GM21528 (cell line): ENCODE measurements around the gene VTI1B.
"Not testable (repeated sequence)": the region's sequence is repeated elsewhere in the genome, so short reads cannot be mapped to it uniquely, and the experiment has no call there.

Source experiments
- ATAC-seq: cut with Tn5 transposase; IDR thresholded peaks from one replicate; pipeline ENCODE4 v1.9.1; 2021; ENCODE audit warnings: mild to moderate bottlenecking, moderate library complexity; ENCODE audit not compliant: unreplicated experiment, low FRiP score

VTI1B gene

GRCh38 chr14:67674480-67675218, at the start of gene VTI1B:
TSS of gene VTI1B (minus strand) at chr14:67674632. CDS start at chr14:67674489, 143 bp downstream.
- peak; percentile 86 for ATAC-seq

DNA sequence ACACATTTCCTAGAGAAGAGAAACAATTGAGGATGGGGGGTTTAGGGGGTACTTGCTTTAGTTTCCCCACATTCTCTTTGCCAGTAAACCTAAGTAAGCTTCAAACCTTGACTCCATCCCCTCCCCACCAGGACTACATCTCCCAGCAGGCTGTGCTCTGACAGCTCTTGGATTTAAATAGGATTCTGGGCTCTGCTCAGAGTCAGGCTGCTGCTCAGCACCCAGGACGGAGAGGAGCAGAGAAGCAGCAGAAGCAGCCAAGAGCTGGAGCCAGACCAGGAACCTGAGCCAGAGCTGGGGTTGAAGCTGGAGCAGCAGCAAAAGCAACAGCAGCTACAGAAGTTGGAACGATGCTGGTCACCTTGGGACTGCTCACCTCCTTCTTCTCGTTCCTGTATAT, 47.9 kb upstream of the VTI1B start:
- ATAC-seq: no peak

- ATAC-seq: no peak
These were observed 47.4 kb upstream of the VTI1B start for GRCh38 chr14:67721875-67722274.

DNA sequence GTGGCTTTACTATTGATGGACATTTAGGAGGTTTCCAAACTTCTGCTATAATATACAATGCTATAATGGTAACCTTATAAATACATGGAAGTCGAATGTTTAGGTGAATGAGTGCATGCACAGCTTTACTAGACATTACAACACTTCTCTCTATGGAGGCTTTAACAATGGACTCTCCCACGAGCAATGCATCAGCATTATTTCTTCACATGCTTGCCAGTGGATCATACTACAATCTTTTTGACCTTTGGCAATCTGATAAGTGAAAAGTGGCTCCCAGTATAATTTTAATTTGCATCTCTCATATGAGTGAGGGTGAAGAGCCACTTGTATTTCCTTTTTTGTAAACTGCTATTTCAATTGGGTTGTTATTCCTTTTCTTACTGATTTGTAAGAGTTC, 45.4 kb upstream of the VTI1B start:
- ATAC-seq: no peak

- ATAC-seq: not testable (repeated sequence)
These were observed 45.0 kb upstream of the VTI1B start for GRCh38 chr14:67719385-67719784.

GRCh38 chr14:67718265-67718664, 43.8 kb upstream of the VTI1B start:
- no peak for ATAC-seq

DNA sequence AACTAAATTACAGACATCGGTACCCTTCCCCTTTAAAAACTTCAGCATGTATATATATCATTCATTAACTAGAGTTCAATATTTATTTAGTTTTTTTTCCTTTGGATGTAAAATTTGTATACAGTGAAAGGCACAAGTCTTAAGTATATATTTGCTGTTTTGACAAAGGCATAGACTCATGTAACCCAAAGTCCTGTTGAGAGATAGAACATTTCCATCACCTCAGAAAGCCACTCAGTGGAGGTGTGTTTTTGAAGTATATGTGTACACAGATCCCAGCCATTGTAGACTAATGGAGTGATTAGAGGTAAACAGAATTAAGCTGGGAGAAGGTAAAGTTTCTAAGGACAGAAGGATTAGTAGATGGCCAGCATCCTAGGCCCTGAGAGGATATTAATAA, 42.6 kb upstream of the VTI1B start:
- ATAC-seq: no peak

DNA sequence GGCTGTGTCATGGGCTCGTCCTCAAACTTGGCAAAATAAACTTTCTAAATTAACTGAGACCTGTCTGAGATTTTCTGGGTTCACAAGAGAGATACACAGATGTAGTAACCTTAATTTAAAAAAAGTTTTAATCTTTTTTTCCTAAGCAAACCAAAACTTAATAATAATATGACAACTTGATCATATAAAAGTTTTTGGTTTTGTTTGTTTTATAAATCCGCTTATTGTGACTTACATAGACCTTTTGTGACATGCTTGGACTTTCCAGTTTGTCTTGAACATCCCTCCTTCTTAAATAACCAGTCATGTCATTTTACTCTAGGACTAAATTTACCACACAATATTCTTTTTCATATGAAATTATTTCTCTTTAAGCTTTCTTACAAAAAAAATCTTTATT, 35.8 kb upstream of the VTI1B start:
- ATAC-seq: no peak

DNA sequence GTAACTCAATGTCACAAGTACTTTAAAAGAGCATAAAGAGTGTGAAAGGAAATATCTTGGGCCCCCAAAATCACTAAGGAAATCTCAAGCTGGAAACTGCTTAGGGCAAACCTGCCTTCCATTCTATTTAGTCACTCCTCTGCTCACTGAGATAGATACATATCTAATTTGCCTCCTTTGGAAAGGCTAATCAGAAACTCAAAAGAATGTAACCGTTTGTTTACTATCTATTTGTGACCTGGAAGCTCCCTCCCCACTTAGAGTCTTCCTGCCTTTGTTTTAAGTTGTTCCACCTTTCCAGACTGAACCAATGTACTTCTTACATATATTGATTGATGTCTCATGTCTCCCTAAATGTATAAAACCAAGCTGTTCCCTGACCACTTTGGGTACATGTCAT, 35.4 kb upstream of the VTI1B start:
- not testable (repeated sequence) for ATAC-seq

DNA sequence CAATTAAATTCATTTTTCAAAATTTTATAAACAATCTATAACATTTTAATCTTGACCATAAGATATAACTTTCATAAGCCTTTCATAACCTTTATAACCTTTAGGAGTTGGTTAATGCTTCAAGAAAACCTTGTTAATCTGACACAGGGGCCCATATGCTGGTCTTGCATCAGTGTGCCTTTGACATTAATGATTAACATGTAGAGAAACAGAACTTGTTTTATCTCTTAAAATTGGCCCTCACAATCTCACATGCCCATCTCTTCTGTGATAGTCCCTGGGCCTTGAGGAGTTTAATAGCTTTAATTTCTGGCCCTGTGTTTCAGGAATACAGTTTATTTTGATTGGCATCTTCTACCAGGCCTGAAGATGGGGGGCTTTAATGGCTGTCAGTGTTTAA, 34.9 kb upstream of the VTI1B start:
- ATAC-seq: not testable (repeated sequence)

DNA sequence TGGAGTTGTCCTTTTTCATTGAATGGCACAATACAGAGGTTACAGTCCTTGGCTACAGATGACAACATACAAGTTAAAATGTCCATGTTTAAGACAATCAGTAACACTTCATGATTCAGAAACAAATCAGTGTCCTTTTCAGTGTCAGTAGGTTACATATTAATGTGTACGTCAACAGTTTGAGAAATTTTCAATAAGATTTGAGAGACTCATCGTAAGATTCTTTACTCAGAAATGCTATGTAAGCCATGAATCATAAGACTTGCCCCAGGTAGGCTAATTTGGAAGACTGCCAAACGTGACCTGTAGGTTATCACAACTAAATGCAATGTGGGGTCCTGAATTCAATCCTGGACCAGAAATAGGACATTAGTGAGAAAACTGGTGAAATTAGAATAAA, 30.8 kb upstream of the VTI1B start:
- ATAC-seq: no peak

DNA sequence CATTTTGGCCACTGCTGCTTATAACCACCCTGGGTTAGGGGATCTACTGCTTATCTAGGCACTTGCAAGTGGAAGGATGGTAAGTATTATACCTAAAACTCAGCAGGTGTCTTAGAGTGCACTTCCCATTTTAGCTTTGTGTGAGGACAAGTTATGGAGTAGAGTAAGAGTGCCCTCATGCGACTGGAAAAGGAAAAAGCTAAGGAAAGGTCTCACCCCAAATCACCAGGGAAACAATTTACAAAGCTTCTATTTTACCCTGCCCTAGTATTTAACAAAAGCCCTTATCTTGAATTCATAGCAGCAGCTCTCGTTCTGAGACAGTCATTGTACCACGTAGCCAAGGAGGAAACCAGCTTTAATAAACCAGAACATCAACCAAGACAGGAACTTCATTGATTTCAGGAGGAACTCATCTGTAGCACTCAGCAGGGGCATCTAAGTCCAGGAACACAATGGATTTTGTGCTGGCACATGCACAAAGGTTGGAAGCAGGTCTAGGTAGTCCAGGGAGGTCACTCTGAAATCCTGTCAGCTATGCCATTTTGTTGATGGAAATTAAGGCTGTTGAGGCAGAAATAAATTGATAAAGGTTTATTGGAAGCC, 30.2 kb upstream of the VTI1B start:
- ATAC-seq: no peak

- no peak for ATAC-seq
These were observed 29.6 kb upstream of the VTI1B start for GRCh38 chr14:67703997-67704396.

DNA sequence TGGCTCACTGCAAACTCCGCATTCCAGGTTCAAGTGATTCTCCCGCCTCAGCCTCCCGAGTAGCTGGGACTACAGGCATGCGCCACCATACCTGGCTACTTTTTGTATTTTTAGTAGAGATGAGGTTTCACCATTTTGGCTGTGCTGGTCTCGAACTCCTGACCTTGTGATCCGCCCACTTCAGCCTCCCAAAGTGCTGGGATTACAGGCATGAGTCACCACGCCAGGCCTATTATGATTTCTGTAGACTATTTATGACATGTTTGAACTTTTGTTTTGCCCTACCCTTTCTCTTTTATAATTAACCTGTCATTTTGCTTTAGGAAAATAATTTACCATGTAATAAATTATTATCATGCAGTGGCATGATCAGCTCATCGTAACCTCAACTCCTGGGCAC, 27.1 kb upstream of the VTI1B start, which contains the start of gene RDH12:
Gene RDH12 (plus strand): TSS at position 395 of the 400 bp plus-strand sequence. CDS start 20,757 bp downstream, outside the sequence.
- not testable (repeated sequence) for ATAC-seq

- no peak for ATAC-seq
These were observed 23.7 kb upstream of the VTI1B start for GRCh38 chr14:67698179-67698578.

DNA sequence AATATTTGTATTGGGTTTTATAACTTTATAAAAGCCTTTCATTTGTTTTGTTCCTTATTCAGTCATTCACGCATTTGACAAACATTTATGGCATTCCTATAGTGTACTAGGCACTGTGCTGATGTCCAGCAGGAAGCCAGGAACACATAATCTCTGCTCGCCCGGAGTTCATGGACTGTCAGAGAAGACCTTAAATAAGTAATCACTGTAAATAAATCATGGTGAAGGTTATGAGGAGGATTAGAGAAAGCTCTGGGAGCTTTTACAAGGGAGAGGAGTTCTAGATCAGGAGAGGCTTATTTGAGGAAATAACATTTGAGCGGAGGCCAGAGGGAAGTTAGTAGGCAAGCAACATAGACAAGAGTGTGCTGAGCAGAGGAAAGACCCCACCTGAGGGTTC, 22.6 kb upstream of the VTI1B start:
- no peak for ATAC-seq

GRCh38 chr14:67695394-67695949, 21.0 kb upstream of the VTI1B start, which contains the start of gene RDH11:
TSS of gene RDH11 (minus strand) at chr14:67695764. CDS start at chr14:67695703, 61 bp downstream.
- peak; percentile 84 for ATAC-seq

GRCh38 chr14:67694791-67695393, 20.5 kb upstream of the VTI1B start:
- ATAC-seq: peak; percentile 86

DNA sequence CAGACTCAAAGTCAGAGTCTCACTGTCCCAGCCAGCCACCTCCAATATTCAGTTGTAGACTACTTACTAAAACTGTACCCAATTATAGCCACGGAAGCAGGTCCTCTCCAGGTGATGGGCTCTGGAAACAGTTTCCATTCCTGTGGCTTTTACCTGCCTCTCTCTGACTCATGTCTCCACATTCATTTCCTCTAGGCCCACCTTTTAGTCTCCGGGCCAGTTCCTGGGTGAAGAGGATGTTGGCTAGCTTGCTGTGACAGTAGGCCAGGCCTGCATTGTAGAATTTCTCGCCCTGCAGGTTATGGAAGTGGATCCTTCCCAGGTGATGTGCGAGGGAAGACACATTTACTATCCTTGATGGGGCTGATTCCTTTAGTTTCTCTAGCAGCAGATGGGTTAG, 15.6 kb upstream of the VTI1B start:
- no peak for ATAC-seq

- ATAC-seq: no peak
These were observed 9.4 kb upstream of the VTI1B start for GRCh38 chr14:67683842-67684241.

DNA sequence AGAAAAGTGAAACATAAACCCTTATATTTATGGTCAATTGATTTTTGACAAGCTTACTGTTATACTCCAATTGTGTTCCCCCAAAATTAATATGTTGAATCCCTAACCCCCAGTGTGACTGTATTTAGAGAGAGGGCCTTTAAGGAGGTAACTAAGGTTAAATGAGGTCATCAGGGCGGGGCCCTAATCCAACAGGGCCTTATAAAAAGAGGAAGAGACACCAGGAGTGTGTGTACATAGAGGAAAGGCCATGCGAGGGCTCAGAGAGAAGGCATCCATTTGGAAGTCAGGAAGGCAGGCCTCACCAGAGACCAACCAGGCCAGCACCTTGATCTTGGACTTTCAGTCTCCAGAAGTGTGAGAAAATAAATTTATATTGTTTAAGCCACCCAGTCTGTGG, 6.5 kb upstream of the VTI1B start:
- no peak for ATAC-seq
